22Rv1 (cell line): ENCODE measurements around the gene DIP2C.

Source experiments
- H3K27ac ChIP-seq: fragments of 450-650 bp; 2 replicates; pipeline ENCODE4 v1.5.1; 2017
- CTCF ChIP-seq: fragments of 450-650 bp; IDR thresholded peaks from 2 replicates; pipeline ENCODE4 v1.5.1; 2017; ENCODE audit warnings: mild to moderate bottlenecking
- ZFX ChIP-seq: fragments of 450-650 bp; IDR thresholded peaks from 2 replicates; pipeline ENCODE4 v1.6.1; 2017; ENCODE audit warnings: antibody characterized with exemption, borderline replicate concordance

DIP2C gene

GRCh38 chr10:509361-510102 is 179.9 kb downstream of the DIP2C start:
- no peak for TF ChIP-seq ZFX
- no peak for TF ChIP-seq CTCF

GRCh38 chr10:508726-509125 is 180.7 kb downstream of the DIP2C start:
- no peak overlapping the region for H3K27ac ChIP-seq
- TF ChIP-seq ZFX (no peak), CTCF (no peak)

More at GRCh38 chr10:509361-510102, 179.9 kb downstream of the DIP2C start:
- no peak overlapping the region for H3K27ac ChIP-seq

- no peak for TF ChIP-seq ZFX
- TF ChIP-seq CTCF = no peak
- H3K27ac ChIP-seq = no peak overlapping the region
Measured at GRCh38 chr10:507908-508444, 181.5 kb downstream of the DIP2C start.

- TF ChIP-seq ZFX (no peak), CTCF (no peak)
- no peak overlapping the region for H3K27ac ChIP-seq
Measured at GRCh38 chr10:507355-507699, 182.1 kb downstream of the DIP2C start.

GRCh38 chr10:506451-507354 is 182.8 kb downstream of the DIP2C start:
- H3K27ac ChIP-seq = no peak overlapping the region
- TF ChIP-seq ZFX = no peak
- TF ChIP-seq CTCF = no peak

- H3K27ac ChIP-seq = no peak overlapping the region
- TF ChIP-seq CTCF (no peak), ZFX (no peak)
Measured at GRCh38 chr10:505419-505818, 184.0 kb downstream of the DIP2C start.

GRCh38 chr10:504806-505205 is 184.7 kb downstream of the DIP2C start:
- TF ChIP-seq CTCF (no peak), ZFX (no peak)
- H3K27ac ChIP-seq = no peak overlapping the region
